Measurements from ENCODE around the gene GPR17.

GPR17 gene, protein sequence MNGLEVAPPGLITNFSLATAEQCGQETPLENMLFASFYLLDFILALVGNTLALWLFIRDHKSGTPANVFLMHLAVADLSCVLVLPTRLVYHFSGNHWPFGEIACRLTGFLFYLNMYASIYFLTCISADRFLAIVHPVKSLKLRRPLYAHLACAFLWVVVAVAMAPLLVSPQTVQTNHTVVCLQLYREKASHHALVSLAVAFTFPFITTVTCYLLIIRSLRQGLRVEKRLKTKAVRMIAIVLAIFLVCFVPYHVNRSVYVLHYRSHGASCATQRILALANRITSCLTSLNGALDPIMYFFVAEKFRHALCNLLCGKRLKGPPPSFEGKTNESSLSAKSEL

DNA sequence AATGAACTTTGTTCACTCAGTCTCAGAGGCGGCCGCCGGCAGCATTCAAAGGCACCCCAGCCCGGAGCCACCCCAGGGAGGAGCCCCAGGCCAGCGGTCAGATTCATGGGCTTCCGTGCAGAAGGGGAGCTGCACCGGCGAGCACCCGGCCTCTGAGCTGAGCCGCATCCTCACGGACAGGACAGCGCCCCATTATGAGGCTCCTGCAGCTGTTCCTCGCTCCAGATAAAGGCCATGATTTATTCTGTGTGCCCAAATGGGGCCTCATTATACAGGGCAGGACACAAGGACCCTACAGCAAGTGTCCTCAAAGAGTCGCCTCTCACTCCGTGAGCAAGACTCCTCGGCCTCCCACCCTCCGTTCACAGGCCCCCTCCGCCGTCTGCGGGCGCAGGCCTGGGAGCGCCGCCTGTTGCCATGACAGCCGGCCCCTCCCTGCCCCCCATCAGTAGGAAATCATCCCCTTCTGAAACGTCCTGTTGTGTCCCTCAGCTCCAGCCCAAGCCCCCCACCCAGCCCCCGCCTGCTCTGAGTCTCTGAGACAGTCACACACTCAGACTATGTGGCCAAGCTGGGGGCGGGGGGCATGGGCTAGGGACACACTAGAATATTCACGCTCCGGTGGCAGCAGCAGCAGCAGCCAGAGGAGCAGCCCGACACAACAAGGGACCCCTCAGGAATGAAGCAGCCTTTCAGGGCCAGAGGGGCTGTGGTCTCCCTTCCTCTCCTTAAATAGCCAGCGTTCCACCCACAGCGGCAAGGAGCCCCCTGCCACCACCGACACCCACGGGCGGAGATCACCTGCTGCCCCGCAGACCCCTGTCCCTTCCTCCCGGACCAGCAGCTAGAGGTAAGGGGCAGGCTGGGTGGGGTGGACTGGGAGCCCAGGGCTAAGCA is at the start of gene GPR17:
GPR17 (plus strand) TSS at position 759 of the 897 bp plus-strand sequence. CDS start 4,583 bp downstream, outside the sequence.
- DNase-seq: no peak

DNA sequence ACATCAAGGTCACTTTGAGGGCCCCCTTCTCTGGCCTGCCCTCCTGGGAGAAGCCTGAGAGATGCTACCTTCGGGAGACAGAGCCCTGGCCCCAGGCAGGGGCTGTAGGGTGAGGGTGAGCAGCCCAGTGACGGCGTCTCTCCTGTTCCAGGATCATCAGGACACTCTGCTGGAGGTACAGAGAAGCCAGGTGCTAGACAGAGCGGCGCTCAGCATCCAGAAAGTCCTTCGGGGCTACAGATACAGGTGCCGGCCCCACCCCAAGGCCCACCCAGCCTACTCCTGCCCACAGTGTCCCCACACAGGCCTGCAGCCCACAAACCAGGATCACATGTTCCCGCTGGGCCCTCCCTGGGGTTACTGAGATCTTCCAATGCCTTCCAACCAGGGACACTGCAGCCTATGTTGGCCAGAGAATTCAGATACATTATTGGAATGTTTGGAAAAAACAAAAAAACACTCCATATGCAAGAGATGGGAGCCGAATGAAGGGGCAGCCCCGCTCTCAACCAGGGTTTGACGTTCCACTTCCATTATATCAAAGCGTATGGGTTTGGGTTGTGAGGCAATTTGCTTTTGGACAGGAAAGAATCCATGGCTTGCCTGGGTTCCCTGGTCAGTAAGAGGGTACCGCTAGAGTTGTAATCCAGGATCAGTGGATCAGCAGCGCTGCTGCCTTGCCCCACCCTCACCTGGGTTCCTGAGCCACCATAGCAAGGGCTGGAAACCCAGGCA is 49.5 kb upstream of the GPR17 start:
- no peak for DNase-seq

DNA sequence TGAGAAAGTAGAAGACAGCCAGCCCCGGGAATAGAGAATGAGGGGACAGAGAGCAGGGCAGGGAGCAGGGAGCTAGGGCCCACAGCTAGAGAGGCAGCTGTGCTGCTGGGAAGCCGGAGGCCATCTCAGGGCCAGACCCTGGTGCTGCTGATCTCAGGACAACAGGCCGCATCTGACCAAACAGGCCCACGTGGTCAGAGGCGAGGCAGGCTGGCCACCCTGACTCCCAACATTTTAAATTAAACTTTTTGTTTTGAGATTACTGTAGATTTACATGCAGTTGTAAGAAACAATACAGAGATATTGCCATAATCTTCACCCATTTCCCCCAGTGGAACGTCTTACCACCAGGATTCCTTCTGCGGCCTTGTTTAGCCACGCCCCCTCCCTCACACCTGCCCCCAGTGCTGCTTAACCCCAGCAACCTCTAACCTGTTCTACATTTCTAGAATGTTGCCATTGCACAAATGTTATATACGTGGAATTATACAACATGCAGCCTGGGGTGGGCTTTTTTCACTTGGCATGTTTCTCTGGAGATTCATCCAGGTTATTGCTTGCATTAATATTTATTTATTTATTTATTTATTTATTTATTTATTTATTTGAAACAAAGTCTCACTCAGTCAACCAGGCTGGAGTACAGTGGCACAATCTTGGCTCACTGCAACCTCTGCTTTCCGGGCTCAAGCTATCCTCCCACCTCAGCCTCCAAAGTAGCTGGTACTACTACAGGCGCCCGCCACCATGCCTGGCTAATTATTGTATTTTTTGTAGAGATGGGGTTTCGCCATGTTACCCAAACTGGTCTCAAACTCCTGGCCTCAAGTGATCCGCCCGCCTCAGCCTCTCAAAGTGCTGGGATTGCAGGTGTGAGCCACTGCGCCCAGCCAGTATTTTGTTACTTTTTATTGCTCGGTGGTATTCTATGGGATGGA is 48.6 kb upstream of the GPR17 start:
- DNase-seq: no peak

DNA sequence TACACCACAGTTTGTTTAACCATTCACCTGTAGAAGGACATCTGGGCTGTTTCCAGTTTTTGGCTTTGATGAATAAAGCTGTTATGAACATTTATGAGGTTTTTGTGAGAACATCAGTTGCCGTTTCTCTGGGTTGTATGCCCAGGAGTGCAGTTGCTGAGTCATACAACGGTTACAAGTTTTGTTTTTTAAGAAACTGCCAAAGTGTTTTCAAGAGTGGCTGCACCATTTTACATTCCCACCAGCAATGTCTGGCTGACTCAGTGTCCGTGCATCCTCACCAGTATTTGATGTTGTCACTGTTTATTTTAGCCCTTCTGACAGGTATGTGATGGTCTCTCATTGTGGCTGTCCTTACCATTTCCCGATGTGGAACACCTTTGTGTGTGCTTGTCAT is 48.0 kb upstream of the GPR17 start:
- DNase-seq: peak; percentile 31

DNA sequence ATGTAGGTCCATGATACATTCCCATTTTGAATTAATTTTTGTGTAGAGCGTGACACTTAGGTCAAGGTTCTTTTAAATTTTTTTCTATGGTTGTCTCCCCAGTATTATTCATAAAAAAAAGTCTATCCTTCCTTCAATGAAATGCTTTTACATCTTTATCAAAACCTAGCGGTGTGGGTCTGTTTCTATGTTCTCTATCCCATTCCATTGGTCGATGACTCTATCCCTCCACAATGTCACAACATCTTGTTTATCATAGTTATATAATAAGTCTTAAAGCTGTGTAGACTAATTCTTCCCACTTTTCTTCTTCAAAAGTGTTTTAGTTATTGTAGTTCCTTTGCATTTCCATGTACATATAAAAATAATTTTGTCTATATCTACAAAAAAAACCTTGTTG is 47.2 kb upstream of the GPR17 start:
- no peak for DNase-seq

DNA sequence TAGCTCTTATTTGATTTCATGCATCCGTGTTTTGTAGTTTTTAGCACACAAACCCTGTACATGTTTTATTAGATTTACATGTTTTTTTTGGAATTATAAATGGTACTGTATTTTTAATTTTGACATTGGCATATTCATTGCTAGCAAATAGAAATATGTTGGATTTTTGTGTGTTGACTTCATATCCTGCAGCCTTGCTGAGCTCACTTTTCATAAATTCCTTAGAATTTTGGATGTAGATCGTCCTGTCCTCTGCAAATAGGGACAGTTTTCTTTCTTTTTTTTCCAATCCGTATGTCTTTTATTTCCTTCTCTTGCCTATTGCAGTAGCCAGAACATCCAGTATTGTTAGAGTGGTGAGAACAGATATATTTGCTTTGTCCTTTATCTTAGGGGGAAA is 46.7 kb upstream of the GPR17 start:
- no peak for DNase-seq

DNA sequence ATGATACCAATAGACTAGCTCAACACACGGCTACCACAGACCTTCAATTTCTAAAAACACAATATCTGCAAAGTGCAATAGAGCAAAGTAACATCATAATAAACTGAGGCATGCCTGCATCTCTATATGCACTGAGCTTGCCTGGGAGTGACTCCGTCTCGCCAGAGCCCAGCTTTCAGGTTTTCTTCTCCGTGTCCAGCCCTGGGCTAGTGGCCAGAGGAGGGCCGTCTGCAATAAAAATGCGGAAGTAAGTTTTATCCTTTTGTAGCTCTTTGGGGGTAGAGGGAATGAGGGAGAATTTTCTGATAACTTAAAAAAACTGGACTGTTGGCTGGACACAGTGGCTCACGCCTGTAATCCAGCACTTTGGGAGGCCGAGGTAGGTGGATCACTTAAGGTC is 41.0 kb upstream of the GPR17 start:
- DNase-seq: no peak

DNA sequence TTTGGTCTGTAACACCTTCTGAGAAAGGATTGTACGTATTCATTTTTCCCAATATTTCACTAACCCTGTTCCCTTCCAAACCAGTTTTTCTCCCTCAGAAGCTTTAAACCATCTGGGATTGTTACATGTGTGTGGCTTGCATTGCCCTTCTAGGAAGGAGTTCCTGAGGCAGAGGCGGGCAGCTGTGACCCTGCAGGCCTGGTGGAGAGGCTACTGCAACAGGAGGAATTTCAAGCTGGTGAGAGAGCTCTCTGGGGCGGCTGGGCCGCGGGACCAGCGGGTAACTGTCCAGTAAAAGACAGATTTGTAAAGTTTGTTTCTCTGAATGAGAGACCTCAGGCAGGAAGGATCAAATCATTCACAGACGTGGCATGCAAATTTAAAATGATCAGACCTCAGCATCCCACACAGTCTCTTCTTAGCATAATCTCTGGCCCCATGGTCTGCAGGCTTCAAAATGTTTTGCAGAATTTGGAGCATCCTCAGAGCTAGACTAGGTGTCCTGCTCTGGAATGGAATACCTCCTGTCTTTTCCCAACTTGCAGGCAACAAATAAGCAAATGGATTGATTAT is 40.2 kb upstream of the GPR17 start:
- no peak for DNase-seq

DNA sequence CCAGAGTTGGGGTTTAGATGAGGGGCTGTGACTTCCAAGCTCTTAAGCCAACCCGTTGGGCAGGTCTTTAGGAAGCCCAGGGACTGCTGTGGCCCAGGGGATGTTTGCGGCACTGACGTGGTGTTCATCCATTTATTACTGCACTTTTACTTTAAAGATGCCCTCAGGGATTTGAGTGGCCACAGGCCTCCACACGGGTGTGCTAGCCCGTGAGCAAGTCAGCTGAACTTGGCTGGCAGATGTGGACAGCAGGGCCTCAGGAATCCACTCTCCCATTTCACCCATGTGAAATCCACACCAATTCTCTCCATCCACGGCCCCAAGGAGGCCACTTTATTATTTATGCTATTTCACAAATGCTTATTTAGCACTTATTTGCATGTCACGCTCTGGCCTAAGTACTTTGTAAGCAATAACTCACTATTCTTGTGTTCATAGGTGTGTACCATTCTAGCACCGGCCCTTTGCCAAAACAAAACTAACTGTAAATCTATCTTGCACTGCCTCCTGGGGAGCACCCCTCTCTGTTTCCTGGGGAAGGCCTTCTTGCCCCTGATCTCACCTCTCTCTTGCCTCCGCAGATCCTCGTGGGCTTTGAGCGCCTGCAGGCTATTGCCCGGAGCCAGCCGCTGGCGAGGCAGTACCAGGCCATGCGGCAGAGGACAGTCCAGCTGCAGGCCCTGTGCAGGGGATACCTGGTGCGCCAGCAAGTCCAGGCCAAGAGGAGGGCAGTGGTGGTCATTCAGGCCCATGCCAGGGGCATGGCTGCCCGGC is 39.1 kb upstream of the GPR17 start:
- no peak for DNase-seq

DNA sequence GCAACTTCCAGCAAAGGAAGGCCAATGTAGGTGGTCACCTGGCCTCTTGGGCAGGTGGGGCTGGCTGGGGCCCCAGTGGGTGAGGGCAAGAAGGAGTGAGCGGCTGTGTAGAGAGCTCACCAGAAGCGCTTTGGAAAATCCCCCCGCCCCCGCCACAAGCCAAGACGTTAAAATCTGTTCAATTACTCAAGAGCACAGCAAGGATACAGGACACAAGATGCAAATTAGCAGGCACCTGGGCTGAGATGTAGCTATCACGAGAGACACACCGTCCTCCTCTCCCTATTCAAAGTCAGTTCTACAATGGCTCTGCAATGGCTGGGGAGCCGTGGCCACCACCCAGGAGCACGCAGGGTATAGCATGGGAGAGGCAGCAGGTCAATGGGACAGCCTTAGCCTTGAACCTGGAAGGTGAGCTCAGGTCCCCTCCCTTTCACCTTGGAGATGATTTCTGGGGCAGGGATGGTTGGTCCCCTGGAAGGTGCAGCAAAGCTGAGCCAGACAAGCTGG is 38.5 kb upstream of the GPR17 start:
- DNase-seq: no peak

DNA sequence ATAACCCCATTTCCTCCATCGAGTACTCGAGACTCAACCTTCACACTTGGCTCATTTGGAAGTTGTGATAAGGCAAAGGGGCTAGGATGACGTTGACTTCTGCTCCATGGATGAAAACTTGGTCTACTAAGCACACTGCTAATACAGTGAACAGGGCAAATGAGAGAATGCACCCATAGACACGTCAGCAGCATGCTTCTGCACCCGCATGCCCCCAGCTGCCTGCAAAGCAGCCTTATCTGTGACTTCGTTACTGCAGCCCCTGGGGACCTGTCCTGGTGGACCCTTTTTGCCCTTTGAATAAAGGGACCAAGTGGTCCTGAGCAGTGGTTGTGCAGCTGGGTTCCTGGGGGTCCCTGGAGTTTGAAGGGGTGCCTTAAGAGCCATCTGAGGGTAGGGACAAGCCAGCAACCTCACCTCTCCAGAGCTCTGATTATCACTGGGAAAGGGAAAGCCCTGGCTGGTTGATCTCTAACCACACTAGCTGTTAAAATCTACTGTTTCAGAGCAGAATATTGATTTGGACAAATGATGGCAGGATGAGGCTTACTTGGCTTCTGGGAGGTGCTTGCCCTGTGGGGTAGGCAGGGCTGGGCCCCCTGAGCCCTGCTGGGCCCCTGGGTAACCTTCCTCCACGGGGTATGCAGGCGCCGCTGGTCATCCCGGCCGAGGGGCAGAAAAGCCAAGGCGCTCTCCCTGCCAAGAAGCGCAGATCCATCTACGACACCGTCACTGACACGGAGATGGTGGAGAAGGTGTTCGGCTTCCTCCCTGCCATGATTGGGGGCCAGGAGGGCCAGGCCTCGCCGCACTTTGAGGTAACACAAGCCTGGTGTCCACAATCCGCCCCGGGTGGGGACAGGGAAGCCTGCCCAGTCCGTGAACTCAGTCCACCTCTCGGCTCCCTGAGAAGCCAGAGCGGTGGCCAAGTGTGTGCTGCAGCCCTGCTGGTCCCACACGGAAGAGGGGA is 37.6 kb upstream of the GPR17 start:
- no peak for DNase-seq

DNA sequence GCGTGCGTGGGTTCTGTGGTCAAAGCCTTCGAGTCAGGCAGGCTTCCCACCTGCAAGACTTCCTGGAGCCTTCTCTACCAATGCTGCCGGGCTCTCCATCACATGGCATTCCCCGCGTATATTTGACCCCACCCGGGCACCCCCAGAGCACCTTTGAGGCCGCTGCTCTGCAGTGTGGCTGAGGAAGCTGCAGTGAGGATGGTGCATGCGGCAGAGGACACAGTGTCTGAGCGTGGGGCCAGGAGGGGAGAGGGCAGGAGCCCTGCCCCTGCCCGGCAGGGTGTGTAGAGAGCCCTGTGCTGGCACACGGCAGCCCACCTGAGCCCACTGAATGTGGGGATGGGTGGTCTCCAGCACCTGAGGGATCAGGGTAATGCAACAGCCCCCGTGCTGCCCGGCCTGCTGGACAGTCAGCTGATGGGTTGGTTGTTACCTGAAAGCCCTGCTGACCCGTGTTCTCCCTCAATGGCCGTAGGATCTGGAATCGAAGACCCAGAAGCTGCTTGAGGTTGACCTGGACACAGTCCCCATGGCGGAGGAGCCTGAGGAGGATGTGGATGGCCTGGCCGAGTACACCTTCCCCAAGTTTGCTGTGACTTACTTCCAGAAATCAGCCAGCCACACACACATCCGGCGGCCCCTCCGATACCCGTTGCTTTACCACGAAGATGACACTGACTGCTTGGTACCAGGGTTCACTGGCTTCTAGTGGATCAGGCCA is 36.8 kb upstream of the GPR17 start:
- DNase-seq: no peak

DNA sequence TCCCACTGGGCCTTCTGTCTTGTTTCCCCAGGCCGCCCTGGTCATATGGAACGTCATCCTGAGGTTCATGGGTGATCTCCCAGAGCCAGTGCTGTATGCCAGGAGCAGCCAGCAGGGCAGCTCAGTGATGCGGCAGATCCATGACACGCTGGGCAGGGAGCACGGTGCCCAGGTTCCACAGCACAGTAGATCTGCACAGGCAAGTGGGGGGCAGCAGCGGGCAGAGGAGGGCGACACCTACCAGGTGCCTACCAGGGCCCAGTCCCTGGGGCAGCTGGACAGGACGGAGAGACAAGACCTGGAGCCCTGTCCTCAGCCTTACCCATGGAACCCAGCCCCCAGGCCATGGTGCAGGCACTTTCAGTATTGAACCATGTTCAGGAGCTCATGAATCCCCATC is 36.1 kb upstream of the GPR17 start:
- DNase-seq: no peak

DNA sequence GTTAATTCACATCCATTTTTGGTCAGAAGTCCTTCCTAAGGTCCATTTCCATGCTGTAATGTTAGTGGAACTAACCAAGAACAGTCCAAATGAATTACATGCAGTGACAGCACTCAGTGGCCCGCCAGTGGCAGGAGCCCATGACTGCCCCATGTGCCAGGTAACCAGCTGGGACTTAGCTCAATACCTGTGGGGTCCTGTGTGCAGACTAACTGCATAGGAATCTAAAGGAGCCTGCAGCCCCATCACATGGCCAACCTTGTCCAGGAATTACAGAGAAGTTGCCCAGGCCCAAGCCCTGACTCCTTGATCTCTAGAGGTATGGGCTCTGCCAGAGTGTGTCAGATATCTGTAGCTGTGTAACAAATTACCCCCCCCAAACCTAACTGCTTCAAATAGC is 35.4 kb upstream of the GPR17 start:
- DNase-seq: no peak

DNA sequence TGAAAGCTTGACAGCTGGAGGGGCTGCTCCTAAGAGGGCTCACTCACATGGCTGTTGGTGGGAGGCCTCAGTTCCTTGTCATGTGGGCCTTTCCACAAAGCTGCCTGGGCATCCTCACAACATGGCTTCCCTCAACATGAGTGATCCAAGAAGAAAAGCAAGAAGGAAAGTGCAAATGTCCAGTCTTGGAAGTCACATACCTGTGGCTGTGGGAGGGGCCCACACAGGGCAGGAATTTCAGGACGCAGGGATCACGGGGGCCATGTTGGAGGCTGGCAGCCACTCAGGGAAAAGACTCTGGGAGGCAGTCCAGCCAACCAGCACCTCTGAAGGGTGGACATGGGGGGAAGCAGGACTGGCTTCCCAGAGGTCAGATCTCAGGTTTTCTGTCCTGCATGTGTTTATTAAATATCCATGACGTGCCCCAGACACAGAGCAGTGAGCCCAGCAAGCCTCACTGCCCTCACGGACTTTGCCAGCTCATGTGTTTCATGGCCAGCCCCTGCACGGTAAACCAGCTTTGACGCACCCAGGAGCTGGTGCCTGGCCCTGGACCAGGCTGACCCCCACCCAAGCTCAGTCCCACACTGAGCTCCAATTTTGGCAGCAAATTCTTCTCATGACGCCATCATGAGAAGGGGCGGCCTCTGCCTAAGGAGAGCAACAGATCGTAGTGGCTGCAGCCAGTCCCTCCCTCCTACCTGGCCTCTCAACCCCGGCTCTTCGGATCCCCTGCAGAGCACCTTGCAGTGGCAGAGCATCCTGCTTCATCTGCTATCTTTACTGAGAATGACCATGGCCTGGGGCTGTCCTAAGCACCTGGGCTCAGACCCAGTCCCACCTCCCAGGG is 34.7 kb upstream of the GPR17 start:
- no peak for DNase-seq

DNA sequence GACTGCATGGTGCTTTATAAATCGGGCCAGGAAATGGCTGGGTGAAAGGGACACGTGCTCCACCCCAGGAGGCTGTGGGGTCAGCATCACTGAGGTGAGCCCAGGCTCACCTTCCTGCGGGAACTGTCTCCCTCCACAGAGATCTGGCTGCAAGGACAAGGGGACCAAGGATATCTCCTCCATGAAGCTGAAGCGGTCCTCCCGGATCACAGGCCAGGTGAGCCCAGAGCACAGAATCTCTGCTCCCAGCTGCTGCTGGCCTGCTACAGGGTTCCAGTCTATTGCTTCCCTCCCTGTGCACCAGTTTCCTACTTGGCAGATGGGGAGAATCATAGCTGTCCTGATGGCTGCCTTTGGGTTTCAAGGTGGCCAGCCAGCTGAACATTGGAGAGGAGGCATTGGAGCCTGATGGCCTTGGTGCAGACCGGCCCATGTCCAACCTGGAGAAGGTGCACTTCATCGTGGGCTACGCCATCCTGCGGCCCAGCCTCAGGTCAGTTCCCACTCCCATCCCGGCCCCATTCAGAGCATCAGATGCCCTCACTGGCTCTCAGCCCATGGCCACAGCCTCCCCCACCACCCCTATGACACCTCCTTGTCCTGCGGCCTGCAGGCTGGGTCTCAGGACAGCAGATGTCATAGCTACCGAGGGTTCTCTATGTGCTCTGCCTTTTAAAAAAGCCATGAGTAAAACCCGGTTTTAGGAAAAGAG is 33.7 kb upstream of the GPR17 start:
- DNase-seq: no peak

DNA sequence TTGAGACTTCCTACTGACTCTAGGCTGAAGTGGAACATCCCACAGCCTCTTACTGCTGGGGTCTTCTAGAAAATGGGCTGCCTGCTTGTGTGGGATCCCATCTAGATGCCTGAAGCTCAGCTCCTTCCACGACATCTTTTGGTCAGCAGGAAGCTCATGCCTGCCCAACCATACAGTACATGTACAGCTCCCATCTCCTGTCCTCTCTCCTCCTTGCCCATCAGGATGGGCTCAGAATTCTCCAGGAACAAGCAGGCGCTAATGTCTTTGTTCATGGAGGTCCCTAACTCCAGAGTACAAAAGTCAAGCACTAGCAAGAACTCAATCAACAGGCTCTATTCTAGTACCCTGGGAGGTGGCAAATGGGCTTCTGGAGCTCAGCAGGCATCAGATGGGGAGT is 31.7 kb upstream of the GPR17 start:
- no peak for DNase-seq

All from activated CD4-positive, alpha-beta T cell treated with anti-CD3 and anti-CD28 coated beads, Interleukin-10, Interleukin-2, amounts not matched to agents 100 ng/mL and 50 ng/mL, durations not matched to agents 16 hours and 8 hours (primary cell).